ENCODE data around the gene PCIF1.

DNA sequence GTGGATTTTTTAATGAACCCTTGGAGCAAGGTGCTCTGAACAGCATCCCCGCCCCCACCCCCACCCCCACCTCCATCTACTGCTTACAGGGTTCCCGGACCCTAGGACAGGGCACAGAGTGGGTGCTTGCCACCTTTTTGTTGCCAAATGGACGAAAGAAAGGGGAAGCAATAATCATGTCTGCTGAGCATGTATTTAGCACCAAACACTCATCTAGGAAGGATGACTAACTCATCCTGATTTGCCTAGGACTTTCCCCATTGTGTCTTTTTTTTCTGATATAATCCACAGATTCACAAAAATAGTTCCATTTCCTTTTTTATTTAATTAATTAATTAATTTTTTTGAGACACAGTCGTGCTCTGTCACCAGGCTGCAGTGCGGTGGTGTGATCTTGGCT, 21.4 kb upstream of the PCIF1 start:
- TF ChIP-seq POLR2A (IDR thresholded peaks at IDR 0.05): no peak
- TF ChIP-seq, protein P1, sequence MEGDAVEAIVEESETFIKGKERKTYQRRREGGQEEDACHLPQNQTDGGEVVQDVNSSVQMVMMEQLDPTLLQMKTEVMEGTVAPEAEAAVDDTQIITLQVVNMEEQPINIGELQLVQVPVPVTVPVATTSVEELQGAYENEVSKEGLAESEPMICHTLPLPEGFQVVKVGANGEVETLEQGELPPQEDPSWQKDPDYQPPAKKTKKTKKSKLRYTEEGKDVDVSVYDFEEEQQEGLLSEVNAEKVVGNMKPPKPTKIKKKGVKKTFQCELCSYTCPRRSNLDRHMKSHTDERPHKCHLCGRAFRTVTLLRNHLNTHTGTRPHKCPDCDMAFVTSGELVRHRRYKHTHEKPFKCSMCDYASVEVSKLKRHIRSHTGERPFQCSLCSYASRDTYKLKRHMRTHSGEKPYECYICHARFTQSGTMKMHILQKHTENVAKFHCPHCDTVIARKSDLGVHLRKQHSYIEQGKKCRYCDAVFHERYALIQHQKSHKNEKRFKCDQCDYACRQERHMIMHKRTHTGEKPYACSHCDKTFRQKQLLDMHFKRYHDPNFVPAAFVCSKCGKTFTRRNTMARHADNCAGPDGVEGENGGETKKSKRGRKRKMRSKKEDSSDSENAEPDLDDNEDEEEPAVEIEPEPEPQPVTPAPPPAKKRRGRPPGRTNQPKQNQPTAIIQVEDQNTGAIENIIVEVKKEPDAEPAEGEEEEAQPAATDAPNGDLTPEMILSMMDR (IDR thresholded peaks at IDR 0.05): no peak
